ENCODE results near the gene TNFRSF18. TPM values are rescaled to one million over a fixed set of nuclear protein-coding genes. Genes with fewer than 3 reads are reported as not detected.

TNFRSF18 gene
- polyA plus RNA-seq, 2 of the 4 experiments (the other 2 are of a cell fraction) = not detected

- TF ChIP-seq BCL3 (IDR thresholded peaks at IDR 0.05) = no peak
- TF ChIP-seq FOSB (CRISPR knock-in tag; IDR thresholded peaks at IDR 0.05) = no peak
- no peak for TF ChIP-seq POLR2AphosphoS2 (conservative IDR thresholded peaks at IDR 0.05; ENCODE audit: low read length)
- TF ChIP-seq KDM1A (IDR thresholded peaks at IDR 0.05; ENCODE audit: low read depth) = no peak
Observed at GRCh38 chr1:1161078-1161682, 45.2 kb downstream of the TNFRSF18 start (continued).

- POLR2A ChIA-PET = no interaction called here
- Histone ChIP-seq H3K9me3 (no peaks in the 10 kb centered on the region), H3K4me1 (peaks cover 21% of the 10 kb centered on the region), H3K4me2 (no peak overlapping the region), H3K27ac (no peak overlapping the region), H3K4me3 (no peak overlapping the region)
- 93% methylated on average over 11 of the region's 23 CpGs for WGBS (ENCODE audit: missing lambda C conversion rate)
- TF ChIP-seq KDM5A (IDR thresholded peaks at IDR 0.05) (no peak), CBX2 (IDR thresholded peaks at IDR 0.05; ENCODE audit: borderline replicate concordance, low read depth) (no peak), MYC (IDR thresholded peaks at IDR 0.05; ENCODE audit: borderline replicate concordance, low read length) (no peak), CBX8 (IDR thresholded peaks at IDR 0.05) (no peak), BHLHE40 (IDR thresholded peaks at IDR 0.05; ENCODE audit: low read depth, low read length) (no peak), JUNB (IDR thresholded peaks at IDR 0.05) (no peak), HMGXB4 (CRISPR knock-in tag; IDR thresholded peaks at IDR 0.05; ENCODE audit: borderline replicate concordance) (no peak), NFE2L2 (conservative IDR thresholded peaks at IDR 0.05; ENCODE audit: low read length) (no peak)
- TF ChIP-seq, protein P1, sequence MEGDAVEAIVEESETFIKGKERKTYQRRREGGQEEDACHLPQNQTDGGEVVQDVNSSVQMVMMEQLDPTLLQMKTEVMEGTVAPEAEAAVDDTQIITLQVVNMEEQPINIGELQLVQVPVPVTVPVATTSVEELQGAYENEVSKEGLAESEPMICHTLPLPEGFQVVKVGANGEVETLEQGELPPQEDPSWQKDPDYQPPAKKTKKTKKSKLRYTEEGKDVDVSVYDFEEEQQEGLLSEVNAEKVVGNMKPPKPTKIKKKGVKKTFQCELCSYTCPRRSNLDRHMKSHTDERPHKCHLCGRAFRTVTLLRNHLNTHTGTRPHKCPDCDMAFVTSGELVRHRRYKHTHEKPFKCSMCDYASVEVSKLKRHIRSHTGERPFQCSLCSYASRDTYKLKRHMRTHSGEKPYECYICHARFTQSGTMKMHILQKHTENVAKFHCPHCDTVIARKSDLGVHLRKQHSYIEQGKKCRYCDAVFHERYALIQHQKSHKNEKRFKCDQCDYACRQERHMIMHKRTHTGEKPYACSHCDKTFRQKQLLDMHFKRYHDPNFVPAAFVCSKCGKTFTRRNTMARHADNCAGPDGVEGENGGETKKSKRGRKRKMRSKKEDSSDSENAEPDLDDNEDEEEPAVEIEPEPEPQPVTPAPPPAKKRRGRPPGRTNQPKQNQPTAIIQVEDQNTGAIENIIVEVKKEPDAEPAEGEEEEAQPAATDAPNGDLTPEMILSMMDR (IDR thresholded peaks at IDR 0.05) = no peak
- FAIRE-seq (no peak), ATAC-seq (no peak), DNase-seq (ENCODE audit: low read depth in 1 of 2, low spot score in 1 of 2) (no peak)
- CTCF ChIA-PET = interaction anchor here (1.8 to 2.2 kb wide), 3 partner anchors 38 to 71 kb away, joined by 4 to 12 read pairs (median 5); no protein-coding TSS in a partner anchor
Observed at GRCh38 chr1:1160281-1160930, 46.0 kb downstream of the TNFRSF18 start.

DNA sequence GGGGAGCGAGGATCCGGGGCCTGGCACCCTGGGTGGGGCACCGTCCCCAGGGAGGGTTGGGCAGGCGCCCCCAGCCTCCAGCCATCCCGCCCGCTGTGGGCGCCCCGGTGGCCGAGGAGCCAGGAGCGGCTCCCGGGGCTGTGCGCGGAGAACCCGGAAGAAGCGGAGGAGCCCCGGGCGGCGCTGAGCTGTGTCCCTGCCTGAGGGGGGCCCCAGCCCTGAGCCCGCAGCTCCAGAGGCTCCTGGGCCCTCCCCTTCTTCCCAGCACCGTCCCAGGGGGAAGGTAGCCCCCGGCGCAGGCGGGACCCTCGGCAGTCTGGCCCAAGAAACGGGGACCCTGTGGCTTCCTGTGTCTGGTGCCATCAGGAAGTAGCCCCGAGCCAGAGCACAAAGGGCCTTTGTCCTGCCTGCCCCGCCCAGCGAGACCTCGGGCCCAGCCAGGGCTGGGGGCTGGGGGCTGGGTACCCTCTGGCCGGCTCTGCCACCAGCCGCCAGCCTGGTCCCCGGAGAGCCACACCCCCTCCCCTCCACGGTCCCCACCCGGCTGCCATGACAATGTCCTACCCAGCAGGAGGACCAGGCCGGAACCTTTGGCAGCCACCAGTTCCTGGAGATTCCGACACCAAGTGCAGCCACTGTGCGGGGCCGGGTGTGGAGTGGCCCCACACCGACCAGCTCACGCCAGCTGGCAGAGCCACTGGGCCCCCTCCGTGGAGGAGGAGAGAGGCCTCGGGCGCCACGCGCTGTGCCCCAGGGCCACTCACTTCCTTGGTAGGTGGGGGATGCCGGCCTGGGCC is 48.3 kb downstream of the TNFRSF18 start:
- TF ChIP-seq RCOR1 (IDR thresholded peaks at IDR 0.05; ENCODE audit: low read depth, low read length) = no peak
- TF ChIP-seq ZC3H11A (IDR thresholded peaks at IDR 0.05) = no peak
- TF ChIP-seq FOSB (CRISPR knock-in tag; IDR thresholded peaks at IDR 0.05) = no peak
- TF ChIP-seq, protein P1 (IDR thresholded peaks at IDR 0.05) = no peak
- no peak for TF ChIP-seq JUN (IDR thresholded peaks at IDR 0.05)
- TF ChIP-seq BHLHE40 (IDR thresholded peaks at IDR 0.05; ENCODE audit: low read depth, low read length) = no peak
- TF ChIP-seq, protein P2, sequence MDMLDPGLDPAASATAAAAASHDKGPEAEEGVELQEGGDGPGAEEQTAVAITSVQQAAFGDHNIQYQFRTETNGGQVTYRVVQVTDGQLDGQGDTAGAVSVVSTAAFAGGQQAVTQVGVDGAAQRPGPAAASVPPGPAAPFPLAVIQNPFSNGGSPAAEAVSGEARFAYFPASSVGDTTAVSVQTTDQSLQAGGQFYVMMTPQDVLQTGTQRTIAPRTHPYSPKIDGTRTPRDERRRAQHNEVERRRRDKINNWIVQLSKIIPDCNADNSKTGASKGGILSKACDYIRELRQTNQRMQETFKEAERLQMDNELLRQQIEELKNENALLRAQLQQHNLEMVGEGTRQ (IDR thresholded peaks at IDR 0.05) = no peak
- no peak for TF ChIP-seq HEYL (CRISPR knock-in tag; IDR thresholded peaks at IDR 0.05)
- H3K4me2 ChIP-seq = peak overlapping the region; percentile 100
- H3K4me1 ChIP-seq = peaks cover 12% of the 10 kb centered on the region
- no peaks in the 10 kb centered on the region for H3K9me3 ChIP-seq
- peak overlapping the region; percentile 95 for H3K27ac ChIP-seq
- FAIRE-seq (no peak), ATAC-seq (peak; percentile 63 to 65; a peak in 5 of 6 replicates), DNase-seq (ENCODE audit: low read depth in 1 of 2, low spot score in 1 of 2) (no peak)
- ChIA-PET CTCF (interaction anchor here (2.2 kb wide), 1 partner anchor 36 kb away, joined by 12 read pairs; no protein-coding TSS in a partner anchor), POLR2A (interaction anchor here (0.6 to 1.0 kb wide), 2 partner anchors 8 to 9 kb away, joined by 3 to 5 read pairs; no protein-coding TSS in a partner anchor)
- 86% methylated on average over 8 of the region's 46 CpGs for WGBS (ENCODE audit: missing lambda C conversion rate)
- peak overlapping the region; percentile 54 for H3K4me3 ChIP-seq
